Parathyroid adenoma (tissue), 2 donors: ENCODE measurements around the gene AGPS.

Experiments
- H2AFZ ChIP-seq: fragments of 300-600 bp; sonication (generic); one replicate; pipeline ENCODE4 v1.7.0; 2017; ENCODE audit warnings: antibody characterized with exemption, mild to moderate bottlenecking
- H3K27ac ChIP-seq: fragments of 300-600 bp; sonication (generic); one replicate; pipeline ENCODE4 v1.7.0; 2017
- H3K27me3 ChIP-seq: fragments of 300-600 bp; sonication (generic); one replicate; pipeline ENCODE4 v1.7.0; 2017; ENCODE audit warnings: low read length; ENCODE audit not compliant: control insufficient read depth, insufficient read depth
- H3K36me3 ChIP-seq: fragments of 300-600 bp; sonication (generic); one replicate; pipeline ENCODE4 v1.7.0; 2017; ENCODE audit warnings: low read length; ENCODE audit not compliant: control insufficient read depth, insufficient read depth
- H3K4me1 ChIP-seq: fragments of 300-600 bp; sonication (generic); one replicate; pipeline ENCODE4 v1.7.0; 2017; ENCODE audit warnings: control low read depth
- H3K4me2 ChIP-seq: fragments of 300-600 bp; sonication (generic); one replicate; pipeline ENCODE4 v1.7.0; 2017; ENCODE audit warnings: low read length
- H3K4me3 ChIP-seq: fragments of 300-600 bp; sonication (generic); one replicate; pipeline ENCODE4 v1.7.0; 2017; ENCODE audit warnings: low read depth, low read length
- H3K79me2 ChIP-seq: fragments of 300-600 bp; sonication (generic); one replicate; pipeline ENCODE4 v1.7.0; 2017; ENCODE audit warnings: control low read depth
- H3K9ac ChIP-seq: fragments of 300-600 bp; sonication (generic); one replicate; pipeline ENCODE4 v1.7.0; 2017; ENCODE audit warnings: mild to moderate bottlenecking
- H3K9me3 ChIP-seq: fragments of 300-600 bp; sonication (generic); one replicate; pipeline ENCODE4 v1.7.0; 2017; ENCODE audit warnings: low read length; ENCODE audit not compliant: control insufficient read depth
- CTCF ChIP-seq: fragments of 300-600 bp; sonication (generic); IDR thresholded peaks from one replicate; pipeline ENCODE4 v1.7.0; 2017; ENCODE audit warnings: antibody characterized with exemption, mild to moderate bottlenecking
- donor health status: primary hyperparathyroidism.

The AGPS gene

GRCh38 chr2:177460973-177461585 lies 68.5 kb downstream of the AGPS start:
- Histone ChIP-seq H3K36me3 (no peaks in the 10 kb centered on the region), H3K4me2 (no peak overlapping the region), H3K27me3 (no peaks in the 10 kb centered on the region), H3K9ac (no peak overlapping the region), H3K4me3 (no peak overlapping the region), H3K27ac (no peak overlapping the region), H3K4me1 (no peaks in the 10 kb centered on the region), H3K9me3 (no peaks in the 10 kb centered on the region), H3K79me2 (no peaks in the 10 kb centered on the region), H2AFZ (no peak overlapping the region)
- TF ChIP-seq CTCF = no peak

GRCh38 chr2:177464549-177464948 lies 72.0 kb downstream of the AGPS start:
- no peaks in the 10 kb centered on the region for H3K79me2 ChIP-seq
- H3K9me3 ChIP-seq = no peaks in the 10 kb centered on the region
- no peaks in the 10 kb centered on the region for H3K27me3 ChIP-seq
- no peak overlapping the region for H3K4me2 ChIP-seq
- no peaks in the 10 kb centered on the region for H3K4me1 ChIP-seq
- no peak overlapping the region for H3K9ac ChIP-seq
- H3K36me3 ChIP-seq = no peaks in the 10 kb centered on the region
- H3K4me3 ChIP-seq = no peak overlapping the region
- H3K27ac ChIP-seq = no peak overlapping the region
- no peak overlapping the region for H2AFZ ChIP-seq
- no peak for TF ChIP-seq CTCF

GRCh38 chr2:177465400-177466138 lies 73.0 kb downstream of the AGPS start:
- Histone ChIP-seq H3K79me2 (no peaks in the 10 kb centered on the region), H3K27ac (no peak overlapping the region), H2AFZ (no peak overlapping the region), H3K9me3 (no peaks in the 10 kb centered on the region), H3K4me2 (no peak overlapping the region), H3K4me1 (no peaks in the 10 kb centered on the region), H3K4me3 (no peak overlapping the region), H3K27me3 (no peaks in the 10 kb centered on the region), H3K9ac (no peak overlapping the region), H3K36me3 (no peaks in the 10 kb centered on the region)
- TF ChIP-seq CTCF = no peak

GRCh38 chr2:177466337-177467195 lies 74.0 kb downstream of the AGPS start:
- Histone ChIP-seq H3K36me3 (no peaks in the 10 kb centered on the region), H3K4me2 (no peak overlapping the region), H3K79me2 (no peaks in the 10 kb centered on the region), H3K9ac (no peak overlapping the region), H3K4me1 (no peaks in the 10 kb centered on the region), H3K27ac (no peak overlapping the region), H3K27me3 (no peaks in the 10 kb centered on the region), H3K9me3 (no peaks in the 10 kb centered on the region), H2AFZ (no peak overlapping the region), H3K4me3 (no peak overlapping the region)
- no peak for TF ChIP-seq CTCF
